ENCODE data around the gene VAV3. TPM values are rescaled to one million over a fixed set of nuclear protein-coding genes. Genes with fewer than 3 reads are reported as not detected.

The VAV3 gene
- total RNA-seq, 1 donor from 2014 or later: 1.8 TPM

DNA sequence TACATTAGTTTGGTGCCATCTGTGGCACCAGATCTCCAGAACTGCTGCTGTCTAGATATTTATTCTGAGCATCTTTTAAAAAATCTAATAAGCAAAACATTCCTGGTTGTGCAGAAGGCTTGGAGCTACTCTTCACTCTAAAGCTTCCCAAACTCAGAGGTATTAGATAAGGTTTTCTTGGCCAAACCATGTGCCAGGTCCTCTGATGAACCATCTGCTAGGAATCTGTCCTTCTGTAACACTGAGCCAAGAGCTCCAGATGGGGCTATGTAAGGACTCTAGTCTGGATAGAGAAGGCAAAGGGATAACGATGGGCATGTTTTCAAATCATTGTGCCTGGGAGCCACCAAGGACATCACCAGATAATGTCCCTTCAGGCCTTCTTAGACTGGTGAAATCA is 413.5 kb downstream of the VAV3 start:
- H3K36me3 Mint-ChIP-seq (ENCODE audit: insufficient read depth): no peaks in the 10 kb centered on the region
- TF ChIP-seq, protein P1, sequence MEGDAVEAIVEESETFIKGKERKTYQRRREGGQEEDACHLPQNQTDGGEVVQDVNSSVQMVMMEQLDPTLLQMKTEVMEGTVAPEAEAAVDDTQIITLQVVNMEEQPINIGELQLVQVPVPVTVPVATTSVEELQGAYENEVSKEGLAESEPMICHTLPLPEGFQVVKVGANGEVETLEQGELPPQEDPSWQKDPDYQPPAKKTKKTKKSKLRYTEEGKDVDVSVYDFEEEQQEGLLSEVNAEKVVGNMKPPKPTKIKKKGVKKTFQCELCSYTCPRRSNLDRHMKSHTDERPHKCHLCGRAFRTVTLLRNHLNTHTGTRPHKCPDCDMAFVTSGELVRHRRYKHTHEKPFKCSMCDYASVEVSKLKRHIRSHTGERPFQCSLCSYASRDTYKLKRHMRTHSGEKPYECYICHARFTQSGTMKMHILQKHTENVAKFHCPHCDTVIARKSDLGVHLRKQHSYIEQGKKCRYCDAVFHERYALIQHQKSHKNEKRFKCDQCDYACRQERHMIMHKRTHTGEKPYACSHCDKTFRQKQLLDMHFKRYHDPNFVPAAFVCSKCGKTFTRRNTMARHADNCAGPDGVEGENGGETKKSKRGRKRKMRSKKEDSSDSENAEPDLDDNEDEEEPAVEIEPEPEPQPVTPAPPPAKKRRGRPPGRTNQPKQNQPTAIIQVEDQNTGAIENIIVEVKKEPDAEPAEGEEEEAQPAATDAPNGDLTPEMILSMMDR (IDR thresholded peaks at IDR 0.05; ENCODE audit: unreplicated experiment): no peak
- DNase-seq (ENCODE audit: low spot score, unreplicated experiment): no peak
- no peaks in the 10 kb centered on the region for H3K4me1 Mint-ChIP-seq (ENCODE audit: low read depth)
- no peak overlapping the region for H3K27ac Mint-ChIP-seq
- H3K4me3 Mint-ChIP-seq (ENCODE audit: low read depth): no peak overlapping the region
- H3K9me3 Mint-ChIP-seq (ENCODE audit: low read depth): no peaks in the 10 kb centered on the region
- H3K27me3 Mint-ChIP-seq: no peaks in the 10 kb centered on the region

DNA sequence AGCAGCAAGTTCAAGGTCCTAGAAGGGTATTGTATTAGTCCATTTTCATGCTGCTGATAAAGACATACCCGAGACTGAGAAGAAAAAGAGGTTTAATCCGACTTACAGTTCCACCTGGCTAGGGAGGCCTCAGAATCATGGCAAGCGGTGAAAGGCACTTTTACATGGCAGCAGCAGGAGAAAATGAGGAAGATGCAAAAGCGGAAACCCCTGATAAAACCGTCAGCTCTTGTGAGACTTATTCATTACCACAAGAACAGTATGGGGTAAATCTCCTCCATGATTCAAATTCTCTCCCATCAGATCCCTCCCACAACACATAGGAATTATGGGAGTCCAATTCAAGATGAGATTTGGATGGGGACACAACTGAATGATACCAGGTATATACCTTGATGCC is 414.6 kb downstream of the VAV3 start:
- DNase-seq (ENCODE audit: low spot score, unreplicated experiment): no peak
- no peaks in the 10 kb centered on the region for H3K27me3 Mint-ChIP-seq
- no peaks in the 10 kb centered on the region for H3K9me3 Mint-ChIP-seq (ENCODE audit: low read depth)
- H3K36me3 Mint-ChIP-seq (ENCODE audit: insufficient read depth): no peaks in the 10 kb centered on the region
- no peaks in the 10 kb centered on the region for H3K4me1 Mint-ChIP-seq (ENCODE audit: low read depth)
- TF ChIP-seq, protein P1 (IDR thresholded peaks at IDR 0.05; ENCODE audit: unreplicated experiment): no peak
- no peak overlapping the region for H3K4me3 Mint-ChIP-seq (ENCODE audit: low read depth)
- H3K27ac Mint-ChIP-seq: no peak overlapping the region

DNA sequence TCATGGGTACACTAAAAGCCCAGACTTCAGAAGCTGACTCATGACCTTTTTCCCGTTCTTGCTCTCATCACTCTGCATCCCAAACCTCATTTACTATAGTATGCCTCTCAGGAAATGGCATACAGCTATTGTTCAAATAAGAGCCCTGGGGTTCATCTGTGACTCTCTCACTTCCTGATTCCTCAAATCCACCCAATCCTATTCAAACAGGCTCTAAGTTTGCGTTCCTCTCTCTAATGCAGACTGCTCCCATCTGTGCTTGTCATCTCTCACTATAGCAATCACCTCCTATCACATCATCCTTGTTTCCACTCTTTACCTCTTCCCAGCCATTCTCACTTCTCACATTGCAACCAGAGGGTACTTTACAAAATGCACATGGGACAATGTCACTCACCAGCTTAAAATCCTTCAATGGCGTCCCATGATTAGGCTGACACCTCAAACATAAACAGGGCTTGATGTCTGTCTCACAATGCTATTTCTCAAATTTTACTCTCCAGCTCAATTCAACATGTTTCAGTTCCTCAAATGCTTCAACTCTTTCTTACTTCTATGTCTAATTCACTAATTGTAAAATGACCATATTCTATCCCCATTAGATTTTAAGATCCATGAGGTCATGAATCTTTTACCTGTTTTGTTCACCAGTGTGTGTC is 415.7 kb downstream of the VAV3 start:
- Mint-ChIP-seq H3K27ac (no peak overlapping the region), H3K27me3 (no peaks in the 10 kb centered on the region), H3K4me3 (ENCODE audit: low read depth) (no peak overlapping the region), H3K4me1 (ENCODE audit: low read depth) (no peaks in the 10 kb centered on the region), H3K9me3 (ENCODE audit: low read depth) (no peaks in the 10 kb centered on the region), H3K36me3 (ENCODE audit: insufficient read depth) (no peaks in the 10 kb centered on the region)
- no peak for DNase-seq (ENCODE audit: low spot score, unreplicated experiment)
- TF ChIP-seq, protein P1 (IDR thresholded peaks at IDR 0.05; ENCODE audit: unreplicated experiment): no peak

DNA sequence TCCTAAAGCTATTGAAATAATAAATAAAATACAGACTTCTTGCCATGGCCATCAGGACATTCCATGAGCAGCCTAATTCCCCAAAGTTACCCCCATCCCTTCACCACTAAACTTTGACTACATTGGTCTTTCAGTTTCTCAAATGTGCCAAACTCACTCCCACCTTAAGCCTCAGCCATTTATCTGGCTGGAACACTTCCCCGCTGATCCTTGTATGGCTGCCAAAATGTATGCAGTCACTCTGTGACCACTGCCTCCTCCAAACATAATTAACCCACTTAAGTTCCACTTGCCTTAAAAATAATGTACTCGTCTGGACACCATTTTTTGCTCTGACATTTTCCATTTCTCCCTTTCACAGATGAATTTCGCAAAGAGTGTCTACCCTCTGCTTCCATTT is 416.7 kb downstream of the VAV3 start:
- Mint-ChIP-seq H3K36me3 (ENCODE audit: insufficient read depth) (no peaks in the 10 kb centered on the region), H3K4me3 (ENCODE audit: low read depth) (no peak overlapping the region), H3K9me3 (ENCODE audit: low read depth) (no peaks in the 10 kb centered on the region), H3K27me3 (no peaks in the 10 kb centered on the region), H3K4me1 (ENCODE audit: low read depth) (no peaks in the 10 kb centered on the region), H3K27ac (no peak overlapping the region)
- DNase-seq (ENCODE audit: low spot score, unreplicated experiment): no peak
- TF ChIP-seq, protein P1 (IDR thresholded peaks at IDR 0.05; ENCODE audit: unreplicated experiment): no peak

DNA sequence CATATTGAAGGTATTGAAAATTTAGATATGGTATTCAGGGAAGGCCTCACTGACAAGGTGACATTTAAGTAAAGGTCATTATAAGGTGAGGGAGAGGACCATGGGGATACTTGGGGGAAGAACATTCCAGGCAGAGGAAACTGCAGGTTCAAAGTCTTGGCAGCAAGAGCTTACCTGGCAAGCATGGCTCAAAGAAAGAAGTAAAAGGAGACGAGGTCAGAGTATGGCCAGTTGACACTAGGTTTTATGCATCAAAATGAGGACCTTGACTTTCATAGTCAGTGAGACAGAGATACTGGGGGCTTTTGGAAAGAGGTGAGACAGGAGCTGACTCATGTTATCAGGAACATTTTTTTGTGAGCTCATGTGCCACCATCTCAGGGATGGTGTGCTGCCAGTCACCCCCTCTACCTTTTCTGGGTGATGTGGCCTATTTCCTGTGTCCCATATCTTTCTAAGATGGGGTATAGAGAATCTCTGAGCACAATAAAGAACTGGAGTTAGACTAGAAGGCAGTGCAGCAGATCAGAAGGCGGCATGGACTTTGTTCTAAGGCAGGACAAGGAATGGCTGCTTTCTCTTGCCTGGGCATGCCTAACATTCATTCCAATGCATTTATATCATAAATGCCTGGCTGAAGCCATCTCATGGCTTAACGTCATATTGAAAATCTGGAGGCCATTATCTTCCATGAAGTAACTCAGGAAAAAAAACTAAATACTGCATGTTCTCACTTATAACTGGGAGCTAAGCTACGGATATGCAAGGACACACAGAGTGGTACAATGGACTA is 417.4 kb downstream of the VAV3 start:
- H3K4me3 Mint-ChIP-seq (ENCODE audit: low read depth): no peak overlapping the region
- H3K9me3 Mint-ChIP-seq (ENCODE audit: low read depth): no peaks in the 10 kb centered on the region
- H3K27ac Mint-ChIP-seq: no peak overlapping the region
- H3K27me3 Mint-ChIP-seq: no peaks in the 10 kb centered on the region
- DNase-seq (ENCODE audit: low spot score, unreplicated experiment): no peak
- TF ChIP-seq, protein P1 (IDR thresholded peaks at IDR 0.05; ENCODE audit: unreplicated experiment): no peak
- H3K4me1 Mint-ChIP-seq (ENCODE audit: low read depth): no peaks in the 10 kb centered on the region
- no peaks in the 10 kb centered on the region for H3K36me3 Mint-ChIP-seq (ENCODE audit: insufficient read depth)

Measured in progenitor cell of endocrine pancreas (in vitro differentiated cells).